H9 (cell line): Measurements from ENCODE around the gene GATAD1. TPM values are rescaled to one million over a fixed set of nuclear protein-coding genes. Genes with fewer than 3 reads are reported as not detected.

Source experiments
- DNase-seq: peaks from one replicate; pipeline ENCODE4 v3.0.0-alpha.2; 2017
- H2AFZ ChIP-seq: one replicate; pipeline ENCODE4 v1.6.1; 2013; ENCODE audit warnings: mild to moderate bottlenecking, low read length, control low read depth, moderate library complexity
- H2AK5ac ChIP-seq: 2 replicates; pipeline ENCODE4 v1.6.1; 2013; ENCODE audit warnings: low read length, control low read depth, mixed read lengths; ENCODE audit not compliant: insufficient read length
- H2BK120ac ChIP-seq: one replicate; pipeline ENCODE4 v1.6.1; 2013; ENCODE audit warnings: low read depth, mild to moderate bottlenecking, low read length, control low read depth, inconsistent platforms; ENCODE audit not compliant: poor library complexity, severe bottlenecking
- H2BK12ac ChIP-seq: 2 replicates; pipeline ENCODE4 v1.6.1; 2013; ENCODE audit warnings: low read length, control low read depth, mixed read lengths, low read depth; ENCODE audit not compliant: insufficient read length
- H2BK15ac ChIP-seq: 2 replicates; pipeline ENCODE4 v1.6.1; 2013; ENCODE audit warnings: low read depth, low read length, control low read depth
- H2BK20ac ChIP-seq: one replicate; pipeline ENCODE4 v1.6.1; 2013; ENCODE audit warnings: low read depth, mild to moderate bottlenecking, low read length, control low read depth, inconsistent platforms; ENCODE audit not compliant: poor library complexity, severe bottlenecking
- H2BK5ac ChIP-seq: 2 replicates; pipeline ENCODE4 v1.6.1; 2013; ENCODE audit warnings: low read length, control low read depth, mixed read lengths; ENCODE audit not compliant: insufficient read length
- H3K14ac ChIP-seq: 2 replicates; pipeline ENCODE4 v1.6.1; 2013; ENCODE audit warnings: low read length, control low read depth; ENCODE audit not compliant: insufficient read depth
- H3K18ac ChIP-seq: 2 replicates; pipeline ENCODE4 v1.6.1; 2013; ENCODE audit warnings: low read depth, mild to moderate bottlenecking, mixed read lengths, low read length, control low read depth; ENCODE audit not compliant: insufficient read length
- H3K23ac ChIP-seq: 2 replicates; pipeline ENCODE4 v1.6.1; 2013; ENCODE audit warnings: low read length, control low read depth, mixed read lengths, low read depth; ENCODE audit not compliant: insufficient read length
- H3K23me2 ChIP-seq: 2 replicates; pipeline ENCODE4 v1.6.1; 2013; ENCODE audit warnings: low read depth, mild to moderate bottlenecking, mixed read lengths, low read length, control low read depth; ENCODE audit not compliant: insufficient read length, poor library complexity, severe bottlenecking
- H3K27ac ChIP-seq: 2 replicates; pipeline ENCODE4 v1.5.1; 2013; ENCODE audit warnings: low read length, control low read depth, mixed read lengths, low read depth; ENCODE audit not compliant: insufficient read length
- H3K27me3 ChIP-seq: 2 replicates; pipeline ENCODE4 v1.6.1; 2013; ENCODE audit warnings: low read length, control low read depth, inconsistent platforms; ENCODE audit not compliant: insufficient read depth
- H3K4ac ChIP-seq: 2 replicates; pipeline ENCODE4 v1.6.1; 2013; ENCODE audit warnings: low read depth, mild to moderate bottlenecking, control low read depth, inconsistent platforms, low read length, moderate library complexity
- H3K4me1 ChIP-seq: 2 replicates; pipeline ENCODE4 v1.6.1; 2013; ENCODE audit warnings: low read length, control low read depth, inconsistent platforms; ENCODE audit not compliant: insufficient read depth
- H3K4me2 ChIP-seq: 2 replicates; pipeline ENCODE4 v1.6.1; 2013; ENCODE audit warnings: low read length, control low read depth, mixed read lengths; ENCODE audit not compliant: insufficient read length, insufficient read depth
- H3K56ac ChIP-seq: 2 replicates; pipeline ENCODE4 v1.6.1; 2013; ENCODE audit warnings: low read depth, mild to moderate bottlenecking, mixed read lengths, low read length, control low read depth; ENCODE audit not compliant: insufficient read length
- H3K79me1 ChIP-seq: 2 replicates; pipeline ENCODE4 v1.6.1; 2013; ENCODE audit warnings: low read depth, mild to moderate bottlenecking, moderate library complexity, low read length, control low read depth, inconsistent platforms; ENCODE audit not compliant: insufficient read depth, poor library complexity, severe bottlenecking
- H3K79me2 ChIP-seq: 2 replicates; pipeline ENCODE4 v1.6.1; 2013; ENCODE audit warnings: low read length, control low read depth, inconsistent platforms; ENCODE audit not compliant: insufficient read depth
- H3K9ac ChIP-seq: 2 replicates; pipeline ENCODE4 v1.6.1; 2013; ENCODE audit warnings: low read length, control low read depth, mixed read lengths; ENCODE audit not compliant: insufficient read length; ENCODE audit errors: extremely low read depth
- H3K9me3 ChIP-seq: one replicate; pipeline ENCODE4 v1.6.1; 2013; ENCODE audit warnings: low read depth, low read length, inconsistent platforms; ENCODE audit not compliant: control insufficient read depth
- H3T11ph ChIP-seq: one replicate; pipeline ENCODE4 v1.6.1; 2013; ENCODE audit warnings: mild to moderate bottlenecking, low read length, control low read depth, inconsistent platforms
- H4K20me1 ChIP-seq: one replicate; pipeline ENCODE4 v1.6.1; 2013; ENCODE audit not compliant: control insufficient read depth, insufficient read length, insufficient read depth
- H4K5ac ChIP-seq: 2 replicates; pipeline ENCODE4 v1.6.1; 2013; ENCODE audit warnings: low read depth, mild to moderate bottlenecking, mixed read lengths, low read length, control low read depth; ENCODE audit not compliant: insufficient read length
- H4K8ac ChIP-seq: replicated peaks from 2 replicates; pipeline ENCODE4 v1.6.1; 2013; ENCODE audit warnings: low read length, control low read depth, mixed read lengths, low read depth; ENCODE audit not compliant: insufficient read length
- H4K91ac ChIP-seq: 2 replicates; pipeline ENCODE4 v1.6.1; 2013; ENCODE audit warnings: low read depth, mild to moderate bottlenecking, moderate library complexity, mixed read lengths, low read length, control low read depth; ENCODE audit not compliant: insufficient read length
- H3K27ac Mint-ChIP-seq, 3 experiments: 2 replicates in 2 of 3; 3 replicates in 1 of 3; pipeline ENCODE4 v1.8.0; 2020 to 2021; ENCODE audit warnings: mixed read lengths in 3 of 3, mild to moderate bottlenecking in 1 of 3, moderate library complexity in 1 of 3
- H3K27me3 Mint-ChIP-seq: 2 replicates; pipeline ENCODE4 v1.8.0; 2021; ENCODE audit warnings: low read depth, mild to moderate bottlenecking, moderate library complexity, mixed read lengths
- H3K36me3 Mint-ChIP-seq, 3 experiments: 2 replicates in 2 of 3; 3 replicates in 1 of 3; pipeline ENCODE4 v1.8.0; 2020 to 2021; ENCODE audit warnings: low read depth in 3 of 3, mixed read lengths in 3 of 3; ENCODE audit not compliant: insufficient read depth in 1 of 3
- H3K4me1 Mint-ChIP-seq, 2 experiments: 2 replicates each; pipeline ENCODE4 v1.8.0; 2020; ENCODE audit warnings: mixed read lengths in 2 of 2
- H3K4me3 Mint-ChIP-seq, 2 experiments: 2 replicates in 1 of 2; 3 replicates in 1 of 2; pipeline ENCODE4 v1.8.0; 2020 to 2021; ENCODE audit warnings: mild to moderate bottlenecking in 2 of 2, mixed read lengths in 2 of 2, moderate library complexity in 1 of 2
- H3K9me3 Mint-ChIP-seq, 2 experiments: 2 replicates in 1 of 2; 3 replicates in 1 of 2; pipeline ENCODE4 v1.8.0; 2020; ENCODE audit warnings: mild to moderate bottlenecking in 2 of 2, mixed read lengths in 2 of 2, moderate library complexity in 1 of 2
- CTCF ChIP-seq: fragments of 200-600 bp; sonication (generic); conservative IDR thresholded peaks from 3 replicates; pipeline ENCODE4 v1.8.0; 2021; ENCODE audit warnings: antibody characterized with exemption, mild to moderate bottlenecking
- WGBS: extraction: QIAGEN DNeasy Blood & Tissue Kit; methylation state at CpG from one replicate; pipeline ENCODE4 v1.1.7; 2013; ENCODE audit warnings: missing lambda C conversion rate, low lambda C conversion rate, mixed read lengths; ENCODE audit not compliant: insufficient read length; ENCODE audit errors: extremely low coverage; 5-methylcytosine and 5-hydroxymethylcytosine counted together
- total RNA-seq: library from RNA; stranded (reverse); gene quantifications from 2 replicates; pipeline ENCODE4 v1.2.1, GENCODE V29; 2021

The GATAD1 gene
- total RNA-seq, 1 experiment from 2014 or later: 36.5 TPM

GRCh38 chr7:92397542-92397941 lies 49.7 kb upstream of the GATAD1 start:
- Histone ChIP-seq H2BK20ac (no peak overlapping the region), H3K79me2 (no peaks in the 10 kb centered on the region), H3K9ac (no peak overlapping the region), H2BK5ac (no peak overlapping the region), H4K5ac (no peak overlapping the region), H2BK15ac (no peak overlapping the region), H2AFZ (no peak overlapping the region), H4K91ac (no peak overlapping the region), H3K18ac (no peak overlapping the region), H3K27ac (no peak overlapping the region), H3K4me2 (no peak overlapping the region), H3K79me1 (no peaks in the 10 kb centered on the region), H3K56ac (no peak overlapping the region), H2BK120ac (no peak overlapping the region), H2AK5ac (no peak overlapping the region), H2BK12ac (no peak overlapping the region), H3K9me3 (no peaks in the 10 kb centered on the region), H3K23ac (no peak overlapping the region), H3K4ac (no peak overlapping the region), H3K4me1 (no peaks in the 10 kb centered on the region), H3K23me2 (no peaks in the 10 kb centered on the region), H4K20me1 (peaks cover 2% of the 10 kb centered on the region), H3T11ph (no peak overlapping the region), H3K14ac (no peak overlapping the region), H3K27me3 (no peaks in the 10 kb centered on the region), H4K8ac (no peak overlapping the region)
- Mint-ChIP-seq H3K27me3 (no peaks in the 10 kb centered on the region), H3K27ac (no peak overlapping the region), H3K36me3 (peaks cover 7 to 30% (median 17%) of the 10 kb centered on the region in 3 experiments; a peak in 5 of 7 replicates), H3K4me1 (no peaks in the 10 kb centered on the region), H3K9me3 (no peaks in the 10 kb centered on the region), H3K4me3 (no peak overlapping the region)
- no peak for TF ChIP-seq CTCF
- no peak for DNase-seq
- no CpG with 5 or more reads among the region's 6 CpGs for WGBS
